NCI-H146 (cell line): ENCODE measurements around the gene FAM47E.

ENCODE experiments used
- DNase-seq: peaks from one replicate; lab custom pipeline; 2025; lab: John Stamatoyannopoulos, UW

Gene FAM47E

GRCh38 chr4:76301068-76301774, 49.7 kb downstream of the FAM47E start:
- DNase-seq = peak; percentile 71

GRCh38 chr4:76301775-76302162, 50.2 kb downstream of the FAM47E start:
- no peak for DNase-seq

- DNase-seq = no peak
Observed at GRCh38 chr4:76302826-76303438, 51.4 kb downstream of the FAM47E start.

- DNase-seq = no peak
Observed at GRCh38 chr4:76305033-76305687, 53.6 kb downstream of the FAM47E start.

GRCh38 chr4:76305971-76306881, 54.7 kb downstream of the FAM47E start, which contains the start of gene STBD1:
STBD1 (plus strand) TSS chr4:76306733; CDS start chr4:76306770, 37 bp downstream.
- peak; percentile 87 for DNase-seq

- DNase-seq = peak; percentile 72
Observed at GRCh38 chr4:76306882-76307659, 55.5 kb downstream of the FAM47E start.

- DNase-seq = peak; percentile 33
Observed at GRCh38 chr4:76307660-76308014, 56.1 kb downstream of the FAM47E start.

- DNase-seq = no peak
Observed at GRCh38 chr4:76308548-76308947, 57.0 kb downstream of the FAM47E start.

GRCh38 chr4:76309939-76310550, 58.5 kb downstream of the FAM47E start:
- no peak for DNase-seq

- no peak for DNase-seq
Observed at GRCh38 chr4:76310683-76311082, 59.2 kb downstream of the FAM47E start.

GRCh38 chr4:76311896-76312331, 60.4 kb downstream of the FAM47E start:
- no peak for DNase-seq

GRCh38 chr4:76312457-76312856, 60.9 kb downstream of the FAM47E start:
- DNase-seq = no peak

- DNase-seq = no peak
Observed at GRCh38 chr4:76313547-76313946, 62.0 kb downstream of the FAM47E start.

- no peak for DNase-seq
Observed at GRCh38 chr4:76315267-76315918, 63.9 kb downstream of the FAM47E start.

- DNase-seq = no peak
Observed at GRCh38 chr4:76316131-76316530, 64.6 kb downstream of the FAM47E start.

- DNase-seq = no peak
Observed at GRCh38 chr4:76322236-76322635, 70.7 kb downstream of the FAM47E start.

GRCh38 chr4:76325072-76325471, 73.6 kb downstream of the FAM47E start:
- no peak for DNase-seq

GRCh38 chr4:76326515-76326914, 75.0 kb downstream of the FAM47E start:
- DNase-seq = no peak
